NCI-H2196 treated with DMSO at 0.1 percent for 48 hours (cell line): ENCODE results near the gene OR2T33.
"Not testable (repeated sequence)": the region's sequence is repeated elsewhere in the genome, so short reads cannot be mapped to it uniquely, and the experiment has no call there.

Experiments
- DNase-seq: peaks from one replicate; lab custom pipeline; 2025; ENCODE audit not compliant: unreplicated experiment; lab: John Stamatoyannopoulos, UW

The OR2T33 gene

GRCh38 chr1:248277876-248278275 is at the start of gene OR2T33:
OR2T33 (minus strand) TSS chr1:248277976; CDS start chr1:248273814, 4,162 bp downstream.
- DNase-seq = no peak

- no peak for DNase-seq
These were observed 46.7 kb upstream of the OR2T33 start, which contains the start of gene OR2M7 for GRCh38 chr1:248324468-248324867. OR2M7 (minus strand) TSS chr1:248324568; CDS start chr1:248324568, 0 bp downstream.

GRCh38 chr1:248316796-248317195 is 39.0 kb upstream of the OR2T33 start:
- no peak for DNase-seq

- not testable (repeated sequence) for DNase-seq
These were observed 29.0 kb upstream of the OR2T33 start for GRCh38 chr1:248306740-248307139.

GRCh38 chr1:248306103-248306502 is 28.3 kb upstream of the OR2T33 start:
- DNase-seq = no peak

GRCh38 chr1:248305672-248306071 is 27.9 kb upstream of the OR2T33 start:
- not testable (repeated sequence) for DNase-seq

- DNase-seq = no peak
These were observed 25.5 kb upstream of the OR2T33 start, which contains the start of gene OR2T12 for GRCh38 chr1:248303324-248303723. OR2T12 (minus strand) TSS chr1:248303424; CDS start chr1:248295578, 7,846 bp downstream.

GRCh38 chr1:248288391-248288790 is 10.6 kb upstream of the OR2T33 start:
- DNase-seq = no peak

- not testable (repeated sequence) for DNase-seq
These were observed 4.6 kb downstream of the OR2T33 start for GRCh38 chr1:248273225-248273624.

- DNase-seq = no peak
These were observed 9.6 kb downstream of the OR2T33 start for GRCh38 chr1:248268178-248268577.

- DNase-seq = not testable (repeated sequence)
These were observed 18.5 kb downstream of the OR2T33 start for GRCh38 chr1:248259309-248259708.

GRCh38 chr1:248243204-248243603 is 34.6 kb downstream of the OR2T33 start:
- no peak for DNase-seq

GRCh38 chr1:248239478-248239877 is 38.3 kb downstream of the OR2T33 start:
- DNase-seq = no peak

- DNase-seq = no peak
These were observed 46.7 kb downstream of the OR2T33 start, which contains the start of gene OR2M4 for GRCh38 chr1:248231117-248231516. OR2M4 (plus strand) TSS chr1:248231417; CDS start chr1:248238929, 7,512 bp downstream.

GRCh38 chr1:248229360-248229908 is 48.3 kb downstream of the OR2T33 start:
- no peak for DNase-seq

GRCh38 chr1:248225537-248225936 is 52.2 kb downstream of the OR2T33 start:
- no peak for DNase-seq
